ENCODE measurements around the gene PRDX4.

DNA sequence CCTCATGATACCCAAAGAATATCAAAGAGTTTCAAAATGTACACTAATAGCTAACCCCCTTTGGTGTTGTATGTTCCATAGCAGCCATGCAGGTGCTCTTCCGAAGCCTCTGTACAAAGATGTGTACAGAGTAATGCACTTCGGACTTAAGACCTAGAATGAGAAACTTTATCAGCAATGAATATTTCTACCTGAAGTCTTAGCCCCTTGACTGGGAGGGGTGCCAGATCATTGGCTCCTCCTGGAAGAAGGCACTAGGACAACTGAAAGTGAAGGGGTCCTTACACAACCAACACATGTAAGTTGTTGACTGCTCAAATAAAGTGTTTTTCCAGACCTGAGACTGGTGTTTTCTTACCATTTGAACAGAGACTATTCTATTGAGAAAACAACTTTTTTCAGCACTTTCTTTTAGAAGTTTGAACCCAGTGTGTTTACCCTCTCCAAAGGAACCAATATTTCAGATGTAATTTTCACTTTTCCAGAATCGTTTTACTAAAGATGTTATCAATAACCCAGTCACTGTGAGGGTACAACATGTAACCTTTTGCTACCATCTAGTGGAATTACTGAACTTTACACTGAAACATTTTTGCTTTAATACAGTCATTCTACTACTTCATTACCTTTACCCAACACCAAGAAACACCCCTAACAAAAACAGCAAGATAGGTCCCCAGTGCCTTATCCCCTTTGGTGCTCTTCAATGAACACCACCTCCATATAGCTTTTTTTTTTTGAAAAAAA, 33.3 kb upstream of the PRDX4 start:
- TF ChIP-seq TBP (IDR thresholded peaks at IDR 0.05; ENCODE audit: low read depth, low read length) (no peak), RNF2 (IDR thresholded peaks at IDR 0.05; ENCODE audit: borderline replicate concordance, low read depth, low read length, missing control alignments, poor library complexity, severe bottlenecking) (no peak), JUND (IDR thresholded peaks at IDR 0.05; ENCODE audit: low read length) (no peak), ASH2L (IDR thresholded peaks at IDR 0.05; ENCODE audit: low read length) (no peak), CHD2 (IDR thresholded peaks at IDR 0.05; ENCODE audit: low read length) (no peak)
- TF ChIP-seq, protein P1, sequence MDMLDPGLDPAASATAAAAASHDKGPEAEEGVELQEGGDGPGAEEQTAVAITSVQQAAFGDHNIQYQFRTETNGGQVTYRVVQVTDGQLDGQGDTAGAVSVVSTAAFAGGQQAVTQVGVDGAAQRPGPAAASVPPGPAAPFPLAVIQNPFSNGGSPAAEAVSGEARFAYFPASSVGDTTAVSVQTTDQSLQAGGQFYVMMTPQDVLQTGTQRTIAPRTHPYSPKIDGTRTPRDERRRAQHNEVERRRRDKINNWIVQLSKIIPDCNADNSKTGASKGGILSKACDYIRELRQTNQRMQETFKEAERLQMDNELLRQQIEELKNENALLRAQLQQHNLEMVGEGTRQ (IDR thresholded peaks at IDR 0.05; ENCODE audit: low read length): no peak

Measured in H1 (cell line).